ACC112 (cell line): ENCODE data around the gene SMPDL3A.
A peak's percentile ranks its signal among the peaks of the same experiment; 100 is the strongest.
"Not testable (repeated sequence)": the region's sequence is repeated elsewhere in the genome, so short reads cannot be mapped to it uniquely, and the experiment has no call there.

Experiments used
- H2AFZ ChIP-seq: fragments of 200-600 bp; sonication (generic); one replicate; pipeline ENCODE4 v1.6.0; 2017; ENCODE audit warnings: antibody characterized with exemption, low read length; ENCODE audit not compliant: unreplicated experiment
- H3K27ac ChIP-seq: fragments of 200-600 bp; sonication (generic); 2 replicates; pipeline ENCODE4 v1.5.1; 2014; ENCODE audit warnings: low read depth, mild to moderate bottlenecking, antibody characterized with exemption, low read length, moderate library complexity
- H3K27me3 ChIP-seq: fragments of 200-600 bp; sonication (generic); 2 replicates; pipeline ENCODE4 v1.6.1; 2014; ENCODE audit warnings: mild to moderate bottlenecking, antibody characterized with exemption, low read length, moderate library complexity, mixed read lengths; ENCODE audit not compliant: insufficient read depth
- H3K36me3 ChIP-seq: fragments of 200-600 bp; sonication (generic); 2 replicates; pipeline ENCODE4 v1.6.1; 2016; ENCODE audit warnings: mild to moderate bottlenecking, antibody characterized with exemption, low read length, moderate library complexity, mixed read lengths; ENCODE audit not compliant: insufficient read depth
- H3K4me1 ChIP-seq: fragments of 200-600 bp; sonication (generic); one replicate; pipeline ENCODE4 v1.6.1; 2016; ENCODE audit warnings: low read length, mixed read lengths; ENCODE audit not compliant: insufficient read depth, unreplicated experiment, control insufficient read depth
- H3K4me3 ChIP-seq: fragments of 200-600 bp; sonication (generic); 2 replicates; pipeline ENCODE4 v1.5.1; 2014; ENCODE audit warnings: mild to moderate bottlenecking, low read depth, low read length
- H3K79me2 ChIP-seq: fragments of 200-600 bp; sonication (generic); one replicate; pipeline ENCODE4 v1.6.0; 2016; ENCODE audit warnings: low read length; ENCODE audit not compliant: control insufficient read depth, unreplicated experiment, insufficient read depth

SMPDL3A gene

GRCh38 chr6:122789182-122790027 lies at the start of gene SMPDL3A:
Gene SMPDL3A (plus strand): TSS chr6:122789258. CDS start chr6:122789347, 89 bp downstream.
- peaks cover 10% of the 10 kb centered on the region for H3K4me1 ChIP-seq
- H3K27ac ChIP-seq = peak within 1 kb of the TSS; percentile 62
- H3K79me2 ChIP-seq = no peaks in the 10 kb centered on the region
- no peaks in the 10 kb centered on the region for H3K36me3 ChIP-seq
- peak within 1 kb of the TSS; percentile 95 for H2AFZ ChIP-seq
- H3K27me3 ChIP-seq = no peaks in the 10 kb centered on the region
- H3K4me3 ChIP-seq = peak within 1 kb of the TSS; percentile 85

GRCh38 chr6:122740091-122740490 lies 49.0 kb upstream of the SMPDL3A start:
- no peak overlapping the region for H3K27ac ChIP-seq
- no peak overlapping the region for H3K4me3 ChIP-seq
- no peaks in the 10 kb centered on the region for H3K4me1 ChIP-seq
- no peaks in the 10 kb centered on the region for H3K36me3 ChIP-seq
- H3K79me2 ChIP-seq = no peaks in the 10 kb centered on the region
- no peak overlapping the region for H2AFZ ChIP-seq
- H3K27me3 ChIP-seq = no peaks in the 10 kb centered on the region

GRCh38 chr6:122740936-122741335 lies 48.1 kb upstream of the SMPDL3A start:
- no peak overlapping the region for H2AFZ ChIP-seq
- H3K27ac ChIP-seq = no peak overlapping the region
- H3K36me3 ChIP-seq = no peaks in the 10 kb centered on the region

GRCh38 chr6:122744247-122744646 lies 44.8 kb upstream of the SMPDL3A start:
- not testable (repeated sequence) for H3K4me1 ChIP-seq, H3K27me3 ChIP-seq

More at GRCh38 chr6:122740936-122741335, 48.1 kb upstream of the SMPDL3A start:
- Histone ChIP-seq H3K79me2 (no peaks in the 10 kb centered on the region), H3K4me3 (no peak overlapping the region), H3K27me3 (no peaks in the 10 kb centered on the region), H3K4me1 (no peaks in the 10 kb centered on the region)

GRCh38 chr6:122744856-122745255 lies 44.2 kb upstream of the SMPDL3A start:
- H3K36me3 ChIP-seq, H3K27me3 ChIP-seq, H2AFZ ChIP-seq, H3K4me3 ChIP-seq, H3K79me2 ChIP-seq, H3K27ac ChIP-seq, H3K4me1 ChIP-seq: not testable (repeated sequence)

More at GRCh38 chr6:122744247-122744646, 44.8 kb upstream of the SMPDL3A start:
- H3K4me3 ChIP-seq, H2AFZ ChIP-seq, H3K36me3 ChIP-seq, H3K27ac ChIP-seq, H3K79me2 ChIP-seq: not testable (repeated sequence)

- H3K4me3 ChIP-seq = no peak overlapping the region
- H3K27me3 ChIP-seq = no peaks in the 10 kb centered on the region
- H3K27ac ChIP-seq = no peak overlapping the region
- H2AFZ ChIP-seq = no peak overlapping the region
- no peaks in the 10 kb centered on the region for H3K36me3 ChIP-seq
- H3K79me2 ChIP-seq = no peaks in the 10 kb centered on the region
- no peaks in the 10 kb centered on the region for H3K4me1 ChIP-seq
Observed at GRCh38 chr6:122746688-122747087, 42.4 kb upstream of the SMPDL3A start.

- Histone ChIP-seq H3K36me3 (no peaks in the 10 kb centered on the region), H3K79me2 (no peaks in the 10 kb centered on the region), H2AFZ (no peak overlapping the region), H3K4me3 (no peak overlapping the region), H3K4me1 (no peaks in the 10 kb centered on the region), H3K27ac (no peak overlapping the region), H3K27me3 (no peaks in the 10 kb centered on the region)
Observed at GRCh38 chr6:122747573-122747972, 41.5 kb upstream of the SMPDL3A start.

- H3K27me3 ChIP-seq, H3K36me3 ChIP-seq, H3K79me2 ChIP-seq, H3K4me3 ChIP-seq, H3K4me1 ChIP-seq, H3K27ac ChIP-seq, H2AFZ ChIP-seq: not testable (repeated sequence)
Observed at GRCh38 chr6:122748945-122749344, 40.1 kb upstream of the SMPDL3A start.

- Histone ChIP-seq H3K79me2 (no peaks in the 10 kb centered on the region), H3K4me1 (no peaks in the 10 kb centered on the region), H3K27me3 (no peaks in the 10 kb centered on the region), H3K27ac (no peak overlapping the region), H3K36me3 (no peaks in the 10 kb centered on the region), H3K4me3 (no peak overlapping the region), H2AFZ (no peak overlapping the region)
Observed at GRCh38 chr6:122749451-122750050, 39.5 kb upstream of the SMPDL3A start.

- Histone ChIP-seq H3K4me3 (no peak overlapping the region), H2AFZ (peak overlapping the region; percentile 5)
Observed at GRCh38 chr6:122751326-122751725, 37.7 kb upstream of the SMPDL3A start.

GRCh38 chr6:122752459-122752858 lies 36.6 kb upstream of the SMPDL3A start:
- no peaks in the 10 kb centered on the region for H3K36me3 ChIP-seq
- H3K27me3 ChIP-seq = no peaks in the 10 kb centered on the region
- no peak overlapping the region for H3K4me3 ChIP-seq
- H2AFZ ChIP-seq = no peak overlapping the region
- H3K79me2 ChIP-seq = no peaks in the 10 kb centered on the region
- no peak overlapping the region for H3K27ac ChIP-seq
- no peaks in the 10 kb centered on the region for H3K4me1 ChIP-seq

More at GRCh38 chr6:122751326-122751725, 37.7 kb upstream of the SMPDL3A start:
- Histone ChIP-seq H3K4me1 (no peaks in the 10 kb centered on the region), H3K79me2 (no peaks in the 10 kb centered on the region), H3K27ac (no peak overlapping the region), H3K36me3 (no peaks in the 10 kb centered on the region), H3K27me3 (no peaks in the 10 kb centered on the region)
